WERI-Rb-1 (cell line): ENCODE measurements around the gene TAB2.
"Not testable (repeated sequence)": the region's sequence is repeated elsewhere in the genome, so short reads cannot be mapped to it uniquely, and the experiment has no call there.

ENCODE experiments used
- DNase-seq: peaks from one replicate; pipeline ENCODE4 v3.0.0-alpha.2; 2020
- H3K27ac ChIP-seq: fragments of 250-450 bp; sonication (Bioruptor Pico); 2 replicates; pipeline ENCODE4 v1.5.1; 2020; ENCODE audit warnings: mild to moderate bottlenecking, moderate library complexity
- H3K27me3 ChIP-seq: fragments of 250-450 bp; sonication (Bioruptor Pico); 2 replicates; pipeline ENCODE4 v1.5.1; 2021; ENCODE audit warnings: mild to moderate bottlenecking, low read depth, moderate library complexity; ENCODE audit not compliant: insufficient read depth, severe bottlenecking
- H3K36me3 ChIP-seq: fragments of 250-450 bp; sonication (Bioruptor Pico); 2 replicates; pipeline ENCODE4 v1.5.1; 2020; ENCODE audit warnings: mild to moderate bottlenecking, moderate library complexity
- H3K4me3 ChIP-seq: 2 replicates; pipeline ENCODE4 v1.5.1; 2011; ENCODE audit warnings: low read depth, mild to moderate bottlenecking, control low read depth, low read length
- H3K9me3 ChIP-seq: fragments of 250-450 bp; sonication (Bioruptor Pico); 2 replicates; pipeline ENCODE4 v1.5.1; 2021; ENCODE audit warnings: mild to moderate bottlenecking, moderate library complexity; ENCODE audit not compliant: severe bottlenecking
- TF ChIP-seq, protein P1 (sequence below): IDR thresholded peaks from 2 replicates; pipeline ENCODE4 v1.5.1; 2011; ENCODE audit warnings: low read depth, mild to moderate bottlenecking, control low read depth, inconsistent platforms, low read length

The TAB2 gene

DNA sequence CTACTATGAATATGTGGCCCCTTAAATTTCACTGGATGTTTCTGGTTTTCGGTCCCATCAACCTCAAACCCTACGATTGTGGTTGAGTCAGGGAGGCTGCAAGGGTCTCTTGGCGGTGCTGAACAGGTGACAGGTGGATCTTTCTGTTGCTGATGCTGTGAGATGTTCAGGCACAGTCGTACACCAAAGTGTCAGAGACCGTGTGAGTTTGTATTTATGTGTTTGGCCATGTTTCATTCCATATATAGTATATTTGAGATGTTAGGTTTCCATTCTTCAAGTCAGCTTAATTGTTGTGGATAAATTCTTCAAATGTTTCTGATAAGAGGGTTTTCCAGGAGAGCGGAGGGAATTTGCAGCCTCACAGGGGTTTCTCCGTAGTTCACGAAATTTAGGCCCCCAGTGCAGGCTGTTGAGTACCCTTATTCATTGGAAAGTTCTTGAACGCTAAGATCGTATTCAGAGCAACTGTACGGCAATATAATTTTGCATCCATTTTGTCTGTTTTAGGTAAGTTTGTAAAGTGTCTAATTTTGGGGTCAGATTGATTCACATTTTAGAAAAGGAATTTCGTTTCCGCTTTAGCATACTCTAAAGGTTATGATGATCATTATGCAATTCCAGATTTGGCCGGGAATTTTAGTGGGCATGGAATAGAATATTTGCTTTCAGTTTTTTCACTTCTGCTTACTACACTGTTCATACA, 1.2 kb downstream of the TAB2 start:
- no peak overlapping the region for H3K27ac ChIP-seq
- H3K27me3 ChIP-seq = no peaks in the 10 kb centered on the region
- H3K36me3 ChIP-seq = peaks cover 2% of the 10 kb centered on the region
- TF ChIP-seq, protein P1, sequence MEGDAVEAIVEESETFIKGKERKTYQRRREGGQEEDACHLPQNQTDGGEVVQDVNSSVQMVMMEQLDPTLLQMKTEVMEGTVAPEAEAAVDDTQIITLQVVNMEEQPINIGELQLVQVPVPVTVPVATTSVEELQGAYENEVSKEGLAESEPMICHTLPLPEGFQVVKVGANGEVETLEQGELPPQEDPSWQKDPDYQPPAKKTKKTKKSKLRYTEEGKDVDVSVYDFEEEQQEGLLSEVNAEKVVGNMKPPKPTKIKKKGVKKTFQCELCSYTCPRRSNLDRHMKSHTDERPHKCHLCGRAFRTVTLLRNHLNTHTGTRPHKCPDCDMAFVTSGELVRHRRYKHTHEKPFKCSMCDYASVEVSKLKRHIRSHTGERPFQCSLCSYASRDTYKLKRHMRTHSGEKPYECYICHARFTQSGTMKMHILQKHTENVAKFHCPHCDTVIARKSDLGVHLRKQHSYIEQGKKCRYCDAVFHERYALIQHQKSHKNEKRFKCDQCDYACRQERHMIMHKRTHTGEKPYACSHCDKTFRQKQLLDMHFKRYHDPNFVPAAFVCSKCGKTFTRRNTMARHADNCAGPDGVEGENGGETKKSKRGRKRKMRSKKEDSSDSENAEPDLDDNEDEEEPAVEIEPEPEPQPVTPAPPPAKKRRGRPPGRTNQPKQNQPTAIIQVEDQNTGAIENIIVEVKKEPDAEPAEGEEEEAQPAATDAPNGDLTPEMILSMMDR = no peak
- peak overlapping the region; percentile 94 for H3K4me3 ChIP-seq
- peak; percentile 8 for DNase-seq
- H3K9me3 ChIP-seq = no peaks in the 10 kb centered on the region

DNA sequence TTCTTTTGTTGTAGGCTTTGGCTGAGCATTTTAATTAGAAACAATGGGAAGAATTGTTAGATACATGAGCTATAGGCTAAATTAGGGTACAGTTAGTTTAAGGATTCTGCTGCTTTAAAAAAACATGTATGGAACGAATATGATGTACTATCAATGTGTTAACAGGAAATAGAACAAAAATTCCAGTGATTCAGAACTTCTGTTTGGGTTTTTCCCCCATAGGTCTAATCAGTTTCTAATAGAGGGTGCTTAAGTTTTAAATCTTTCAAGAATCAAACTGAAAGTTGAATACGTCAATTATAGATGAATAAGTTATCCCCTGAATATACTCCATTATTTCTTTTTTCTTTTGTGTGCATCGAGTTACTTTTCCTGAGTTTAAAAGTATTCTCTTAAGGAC, 1.9 kb downstream of the TAB2 start:
- TF ChIP-seq, protein P1 = no peak
- H3K4me3 ChIP-seq = no peak overlapping the region
- H3K9me3 ChIP-seq = no peaks in the 10 kb centered on the region
- no peak for DNase-seq
- H3K36me3 ChIP-seq = peaks cover 2% of the 10 kb centered on the region
- no peaks in the 10 kb centered on the region for H3K27me3 ChIP-seq
- no peak overlapping the region for H3K27ac ChIP-seq

DNA sequence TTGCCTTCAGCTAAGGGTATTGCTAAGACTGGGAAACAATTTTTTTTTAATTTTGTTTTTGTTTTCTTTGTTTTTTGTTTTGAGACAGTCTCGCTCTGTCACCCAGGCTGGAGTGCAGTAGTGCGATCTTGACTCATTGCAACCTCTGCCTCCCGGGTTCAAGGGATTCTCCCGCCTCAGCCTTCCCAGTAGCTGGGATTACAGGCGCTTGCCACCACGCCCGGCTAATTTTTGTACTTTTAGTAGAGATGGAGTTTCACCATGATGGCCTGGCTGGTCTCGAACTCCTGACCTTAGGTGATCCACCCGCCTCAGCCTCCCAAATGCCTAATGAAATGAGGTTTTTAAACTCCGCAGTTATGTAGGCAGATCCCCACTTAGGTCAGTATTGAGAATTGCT, 2.5 kb downstream of the TAB2 start:
- not testable (repeated sequence) for DNase-seq, H3K9me3 ChIP-seq, H3K4me3 ChIP-seq, H3K36me3 ChIP-seq, H3K27ac ChIP-seq, H3K27me3 ChIP-seq

DNA sequence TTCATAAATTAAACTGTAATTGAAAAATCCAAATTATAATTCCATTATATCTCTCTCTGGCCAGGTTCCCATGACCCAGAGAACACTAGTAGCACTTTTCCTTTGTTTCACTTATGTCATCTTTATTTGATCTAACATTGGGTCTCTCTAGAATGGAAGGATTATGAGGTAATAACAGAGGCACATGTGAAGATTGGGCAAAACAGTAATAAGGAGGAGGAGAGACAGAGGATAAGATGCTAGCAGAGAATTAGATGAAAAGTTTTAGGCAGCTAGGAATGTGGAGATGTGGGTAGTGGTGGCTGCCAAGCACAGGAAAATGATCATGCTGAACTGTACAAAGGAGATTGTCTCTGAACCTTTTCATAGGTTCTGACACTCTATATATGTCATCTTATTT, 3.3 kb downstream of the TAB2 start:
- no peaks in the 10 kb centered on the region for H3K9me3 ChIP-seq
- peaks cover 4% of the 10 kb centered on the region for H3K36me3 ChIP-seq
- no peak for DNase-seq
- no peaks in the 10 kb centered on the region for H3K27me3 ChIP-seq
- TF ChIP-seq, protein P1 = no peak
- no peak overlapping the region for H3K27ac ChIP-seq
- no peak overlapping the region for H3K4me3 ChIP-seq

DNA sequence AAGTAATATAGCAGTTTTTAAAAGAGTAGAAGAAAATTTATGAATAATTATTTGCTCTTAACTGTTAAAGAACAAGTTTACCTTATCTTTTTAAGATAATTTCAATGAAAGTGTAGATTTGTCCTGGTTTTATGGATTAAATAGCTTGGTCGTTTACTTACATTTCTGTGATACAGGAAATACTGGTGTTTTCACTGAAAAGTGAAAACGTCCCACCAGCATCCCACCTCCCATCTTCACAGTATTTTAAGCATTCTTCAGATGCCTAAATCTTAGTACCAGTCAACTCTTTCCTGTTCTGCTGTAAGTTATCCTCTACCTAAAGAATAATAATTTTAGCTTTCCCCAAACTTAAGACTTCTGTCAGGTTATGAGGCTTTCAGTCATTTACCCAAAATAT, 5.8 kb downstream of the TAB2 start:
- no peaks in the 10 kb centered on the region for H3K27me3 ChIP-seq
- H3K4me3 ChIP-seq = no peak overlapping the region
- H3K27ac ChIP-seq = no peak overlapping the region
- DNase-seq = no peak
- TF ChIP-seq, protein P1 = no peak
- H3K9me3 ChIP-seq = no peaks in the 10 kb centered on the region
- peaks cover 3% of the 10 kb centered on the region; the same call in 1 of the 2 replicates for H3K36me3 ChIP-seq

DNA sequence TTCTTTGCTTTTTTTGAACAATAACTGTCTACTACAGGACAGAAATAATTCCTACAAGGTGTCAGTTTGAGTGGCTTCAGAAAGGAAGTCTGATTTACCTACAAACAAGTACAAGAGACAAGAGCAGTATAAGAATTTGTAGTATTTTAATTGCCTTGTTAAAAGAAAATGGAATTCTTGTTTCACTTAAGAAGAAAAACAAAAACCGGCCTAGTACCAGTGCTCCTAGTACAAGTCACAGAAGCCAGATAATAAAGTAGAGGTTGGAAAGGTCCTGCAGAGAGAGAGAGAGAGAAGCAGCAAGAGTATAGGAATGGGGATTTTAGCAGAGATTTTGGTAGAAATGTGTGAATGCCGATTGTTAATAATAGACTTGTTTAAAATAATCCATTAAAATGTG, 6.4 kb downstream of the TAB2 start:
- Histone ChIP-seq H3K36me3 (peaks cover 3% of the 10 kb centered on the region; the same call in 1 of the 2 replicates), H3K27me3 (no peaks in the 10 kb centered on the region), H3K9me3 (no peaks in the 10 kb centered on the region), H3K27ac (no peak overlapping the region), H3K4me3 (no peak overlapping the region)
- TF ChIP-seq, protein P1 = no peak
- DNase-seq = no peak
